SK-N-SH treated with all-trans-retinoic acid at 6 μM for 48 hours (cell line): Measurements from ENCODE around the gene PHF8.
A peak's percentile ranks its signal among the peaks of the same experiment; 100 is the strongest.

Experiments
- ATAC-seq: fragments of 200-7000 bp; cut with Tn5 transposase; 3 replicates; pipeline ENCODE4 v1.9.1; 2020; ENCODE audit warnings: mild to moderate bottlenecking, moderate library complexity
- ARNTL ChIP-seq: fragments of 450-650 bp; formaldehyde crosslinking; IDR thresholded peaks from 2 replicates; pipeline ENCODE4 v1.5.0; 2020; ENCODE audit warnings: low read depth, mild to moderate bottlenecking, moderate library complexity, borderline replicate concordance
- BACH2 ChIP-seq: fragments of 250-450 bp; sonication (Bioruptor Pico); IDR thresholded peaks from 2 replicates; pipeline ENCODE4 v1.9.0; 2021; ENCODE audit warnings: mild to moderate bottlenecking, borderline replicate concordance
- CREB5 ChIP-seq: fragments of 250-450 bp; sonication (Bioruptor Pico); IDR thresholded peaks from 2 replicates; pipeline ENCODE4 v1.5.1; 2020; ENCODE audit warnings: low read depth, mild to moderate bottlenecking, moderate library complexity
- CSDC2 ChIP-seq: fragments of 250-450 bp; sonication (Bioruptor Pico); IDR thresholded peaks from 2 replicates; pipeline ENCODE4 v1.5.0; 2020; ENCODE audit warnings: mild to moderate bottlenecking, moderate library complexity
- CSRNP3 ChIP-seq: fragments of 250-450 bp; sonication (Bioruptor Pico); IDR thresholded peaks from 2 replicates; pipeline ENCODE4 v1.5.1; 2021; ENCODE audit warnings: mild to moderate bottlenecking, moderate library complexity
- ESRRG ChIP-seq: fragments of 250-450 bp; sonication (Bioruptor Pico); IDR thresholded peaks from 2 replicates; pipeline ENCODE4 v1.6.1; 2021; ENCODE audit warnings: mild to moderate bottlenecking
- GLIS3 ChIP-seq: fragments of 250-450 bp; sonication (Bioruptor Pico); IDR thresholded peaks from 2 replicates; pipeline ENCODE4 v1.5.0; 2020; ENCODE audit warnings: mild to moderate bottlenecking, moderate library complexity
- ISL1 ChIP-seq: fragments of 250-450 bp; sonication (Bioruptor Pico); IDR thresholded peaks from 2 replicates; pipeline ENCODE4 v2.1.2; 2022; ENCODE audit warnings: mild to moderate bottlenecking, moderate library complexity
- OSR1 ChIP-seq: fragments of 250-450 bp; sonication (Bioruptor Pico); IDR thresholded peaks from 2 replicates; pipeline ENCODE4 v1.8.0; 2022; ENCODE audit warnings: moderate library complexity, mild to moderate bottlenecking, inconsistent platforms
- PPARA ChIP-seq: fragments of 250-450 bp; sonication (Bioruptor Pico); IDR thresholded peaks from 2 replicates; pipeline ENCODE4 v1.5.0; 2020; ENCODE audit warnings: mild to moderate bottlenecking, borderline replicate concordance
- RARB ChIP-seq: fragments of 250-450 bp; sonication (Bioruptor Pico); IDR thresholded peaks from 2 replicates; pipeline ENCODE4 v1.8.0; 2021; ENCODE audit warnings: mild to moderate bottlenecking, moderate library complexity
- SNAI2 ChIP-seq: fragments of 250-450 bp; sonication (Bioruptor Pico); IDR thresholded peaks from 2 replicates; pipeline ENCODE4 v1.5.0; 2020; ENCODE audit warnings: mild to moderate bottlenecking, moderate library complexity
- TCF4 ChIP-seq: fragments of 250-450 bp; sonication (Bioruptor Pico); IDR thresholded peaks from 2 replicates; pipeline ENCODE4 v1.8.0; 2021; ENCODE audit warnings: mild to moderate bottlenecking, moderate library complexity, borderline replicate concordance
- TOX ChIP-seq: fragments of 250-450 bp; sonication (Bioruptor Pico); IDR thresholded peaks from 2 replicates; pipeline ENCODE4 v1.8.0; 2021; ENCODE audit warnings: mild to moderate bottlenecking, moderate library complexity, borderline replicate concordance
- TSHZ2 ChIP-seq: fragments of 250-450 bp; sonication (Bioruptor Pico); IDR thresholded peaks from 2 replicates; pipeline ENCODE4 v1.5.0; 2020; ENCODE audit warnings: mild to moderate bottlenecking, moderate library complexity
- ZC3H10 ChIP-seq: fragments of 250-450 bp; sonication (Bioruptor Pico); IDR thresholded peaks from 2 replicates; pipeline ENCODE4 v1.5.1; 2021; ENCODE audit warnings: mild to moderate bottlenecking, moderate library complexity
- ZFP3 ChIP-seq: fragments of 250-450 bp; sonication (Bioruptor Pico); IDR thresholded peaks from 2 replicates; pipeline ENCODE4 v1.5.0; 2020; ENCODE audit warnings: mild to moderate bottlenecking, moderate library complexity
- ZFP30 ChIP-seq: fragments of 450-650 bp; formaldehyde crosslinking; IDR thresholded peaks from 2 replicates; pipeline ENCODE4 v1.5.0; 2022; ENCODE audit warnings: mild to moderate bottlenecking, moderate library complexity
- ZNF565 ChIP-seq: fragments of 450-650 bp; formaldehyde crosslinking; conservative IDR thresholded peaks from 2 replicates; pipeline ENCODE4 v1.5.0; 2020; ENCODE audit warnings: low read depth, mild to moderate bottlenecking, moderate library complexity
- ZNF70 ChIP-seq: fragments of 450-650 bp; formaldehyde crosslinking; IDR thresholded peaks from 2 replicates; pipeline ENCODE4 v1.5.0; 2020; ENCODE audit warnings: mild to moderate bottlenecking, moderate library complexity
- ZNF8 ChIP-seq: fragments of 450-650 bp; formaldehyde crosslinking; IDR thresholded peaks from 2 replicates; pipeline ENCODE4 v1.5.0; 2020; ENCODE audit warnings: mild to moderate bottlenecking, moderate library complexity

PHF8 gene

GRCh38 chrX:54045563-54046228 is 1.4 kb upstream of the PHF8 start (continued):
- TF ChIP-seq CREB5 (CRISPR knock-in tag) (no peak), RARB (no peak), ZNF565 (no peak), SNAI2 (no peak), ZFP30 (CRISPR knock-in tag) (no peak), ARNTL (CRISPR knock-in tag) (no peak), ESRRG (no peak), ISL1 (CRISPR knock-in tag) (no peak)

- no peak; the same call in 2 of the 3 replicates for ATAC-seq
- TF ChIP-seq ZNF70 (CRISPR knock-in tag) = no peak
- no peak for TF ChIP-seq CREB5 (CRISPR knock-in tag)
- TF ChIP-seq, all 23 proteins: peak for 0
These were observed 635 bp upstream of the PHF8 start for GRCh38 chrX:54044877-54045338.

- ATAC-seq = peak; percentile 46
- TF ChIP-seq ISL1 (CRISPR knock-in tag) = no peak
- no peak for TF ChIP-seq OSR1 (CRISPR knock-in tag)
- TF ChIP-seq ZNF565 = no peak
- no peak for TF ChIP-seq CSDC2 (CRISPR knock-in tag)
- no peak for TF ChIP-seq SNAI2
These were observed 640 bp downstream of the PHF8 start for GRCh38 chrX:54043541-54044125.

GRCh38 chrX:54043056-54043455 is 1.2 kb downstream of the PHF8 start:
- TF ChIP-seq GLIS3 (no peak), ZFP30 (CRISPR knock-in tag) (no peak), ZNF70 (CRISPR knock-in tag) (no peak), ZC3H10 (CRISPR knock-in tag) (no peak), CREB5 (CRISPR knock-in tag) (no peak), ZNF565 (no peak), TOX (CRISPR knock-in tag) (no peak), SNAI2 (no peak), RARB (no peak), ZNF8 (CRISPR knock-in tag) (no peak), PPARA (CRISPR knock-in tag) (no peak), BACH2 (CRISPR knock-in tag) (no peak), ARNTL (CRISPR knock-in tag) (no peak)
- no peak for ATAC-seq

GRCh38 chrX:54042609-54043021 is 1.7 kb downstream of the PHF8 start:
- TF ChIP-seq SNAI2 (no peak), PPARA (CRISPR knock-in tag) (no peak), OSR1 (CRISPR knock-in tag) (no peak), RARB (no peak), ISL1 (CRISPR knock-in tag) (no peak), ZFP3 (CRISPR knock-in tag) (no peak), CREB5 (CRISPR knock-in tag) (no peak), TSHZ2 (CRISPR knock-in tag) (no peak), CSRNP3 (CRISPR knock-in tag) (no peak), GLIS3 (no peak), TCF4 (CRISPR knock-in tag) (no peak), ZC3H10 (CRISPR knock-in tag) (no peak)
- TF ChIP-seq, all 23 proteins: peak for 0
- ATAC-seq = peak; percentile 50
